Activated CD4-positive, alpha-beta T cell treated with anti-CD3 and anti-CD28 coated beads, Interleukin-2, amount 50 U/mL, for 24 hours (primary cell): ENCODE data around the gene ASCL5.

Experiments used
- DNase-seq, 2 donors: peaks; one replicate each; pipeline ENCODE4 v3.0.0-alpha.2; 2020; ENCODE audit warnings: low read depth in 1 of 2, low spot score in 1 of 2

Gene ASCL5

DNA sequence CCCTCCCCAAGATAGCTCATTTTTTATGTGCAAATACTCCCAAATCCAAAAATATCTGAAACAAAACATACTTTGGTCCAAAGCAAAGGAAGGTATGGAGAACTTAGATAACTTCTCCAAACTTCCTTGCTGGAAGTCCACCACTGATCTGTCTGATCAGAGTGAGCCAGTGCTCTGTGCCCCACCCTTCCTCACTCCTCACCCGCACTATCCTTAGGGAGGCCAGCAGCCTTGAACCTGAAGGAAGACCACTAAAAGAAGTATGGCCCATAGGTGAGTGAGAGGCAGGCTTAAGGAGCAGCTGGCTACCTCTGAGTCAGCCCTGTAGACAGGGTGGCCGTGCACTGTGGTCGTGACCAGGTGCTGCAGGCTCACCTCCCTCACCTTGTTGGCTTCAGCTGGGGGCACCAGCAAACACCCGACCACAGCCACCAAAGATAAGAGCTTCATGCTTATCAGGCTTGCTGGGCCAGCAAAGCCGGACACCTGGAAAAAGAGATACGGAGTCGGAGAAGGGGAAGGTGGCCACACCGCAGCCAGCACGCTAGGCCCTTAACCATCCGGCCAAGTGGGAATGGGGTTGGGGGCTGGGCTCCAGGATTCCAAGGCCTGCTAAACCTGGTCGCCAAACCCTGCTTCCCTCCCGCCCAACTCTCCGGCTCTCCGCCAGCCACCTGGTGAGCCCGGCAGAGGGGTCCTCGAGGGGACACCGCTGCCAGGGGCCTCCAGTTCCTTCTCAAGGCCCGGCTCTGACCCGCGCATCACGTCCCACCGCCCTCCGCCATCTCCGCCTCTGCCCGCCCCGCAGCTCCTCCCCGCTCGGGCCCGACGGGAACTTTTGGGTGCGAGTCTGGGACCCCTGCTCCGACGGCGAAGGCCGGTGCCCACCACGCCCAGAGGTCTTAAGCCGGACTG lies 26.7 kb upstream of the ASCL5 start:
- no peak for DNase-seq

DNA sequence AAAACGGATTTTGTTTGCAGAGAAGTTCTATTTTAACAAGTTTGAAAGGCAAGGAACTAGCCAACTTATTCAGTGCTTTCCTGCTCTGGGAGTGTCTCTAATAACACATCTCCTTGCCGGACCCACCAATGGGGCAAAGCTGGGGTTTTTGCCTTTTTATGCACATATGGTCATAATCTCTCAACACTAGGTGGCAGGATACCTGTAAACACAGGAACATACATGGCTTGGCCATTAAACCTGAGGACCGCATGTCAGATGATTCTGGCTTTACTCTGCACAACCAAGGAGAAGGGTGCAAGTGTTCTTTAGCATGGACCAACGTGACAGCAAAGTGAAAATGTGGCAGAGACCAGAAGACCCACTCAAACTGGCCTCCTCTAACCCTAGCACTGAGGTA lies 22.4 kb upstream of the ASCL5 start:
- DNase-seq = no peak

GRCh38 chr1:201147396-201148015 lies 20.5 kb upstream of the ASCL5 start:
- no peak for DNase-seq

- DNase-seq = no peak
Observed at GRCh38 chr1:201146626-201147390, 19.8 kb upstream of the ASCL5 start.

DNA sequence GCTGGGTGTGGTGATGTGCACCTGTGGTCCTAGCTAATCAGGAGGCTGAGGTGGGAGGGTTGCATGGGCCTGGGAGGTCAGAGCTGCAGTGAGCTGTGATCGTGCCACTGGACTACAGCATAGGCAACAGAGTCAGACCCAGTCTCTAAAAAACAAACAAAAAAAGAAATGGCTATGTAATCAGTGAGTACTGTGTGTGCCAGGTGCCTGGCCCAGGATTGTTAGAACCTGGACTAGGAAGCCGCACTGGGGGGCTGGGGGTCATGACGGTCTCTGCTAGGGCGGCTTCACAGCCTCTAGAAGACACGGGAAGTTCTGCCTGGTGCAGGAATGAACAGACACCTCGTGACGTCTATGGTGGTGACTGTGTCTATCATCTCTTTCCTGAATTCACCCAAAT lies 18.8 kb upstream of the ASCL5 start:
- no peak for DNase-seq

- DNase-seq = no peak
Observed at GRCh38 chr1:201145132-201145531, 18.1 kb upstream of the ASCL5 start.

DNA sequence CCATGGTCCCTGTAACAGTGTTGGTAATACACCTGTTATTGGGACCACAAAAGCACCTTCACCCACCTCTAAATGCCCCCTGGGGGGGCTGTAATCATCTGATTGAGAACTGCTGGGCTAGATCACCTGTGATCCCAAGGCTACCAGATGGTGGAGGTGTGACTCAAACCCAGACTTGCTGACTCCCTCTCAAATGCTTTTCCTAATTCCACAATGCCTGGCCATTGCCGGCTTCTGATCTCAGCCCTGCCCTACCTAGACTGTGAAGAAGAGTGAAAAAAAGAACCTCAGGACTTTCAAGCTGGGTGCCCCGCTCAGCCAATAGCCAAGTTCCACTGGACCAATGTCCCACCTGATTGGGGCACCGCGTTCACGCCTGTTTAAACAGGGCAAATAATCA lies 17.7 kb upstream of the ASCL5 start:
- DNase-seq = no peak

- DNase-seq = no peak
Observed at GRCh38 chr1:201143726-201144635, 17.0 kb upstream of the ASCL5 start.

GRCh38 chr1:201142849-201143725 lies 16.1 kb upstream of the ASCL5 start:
- no peak for DNase-seq

DNA sequence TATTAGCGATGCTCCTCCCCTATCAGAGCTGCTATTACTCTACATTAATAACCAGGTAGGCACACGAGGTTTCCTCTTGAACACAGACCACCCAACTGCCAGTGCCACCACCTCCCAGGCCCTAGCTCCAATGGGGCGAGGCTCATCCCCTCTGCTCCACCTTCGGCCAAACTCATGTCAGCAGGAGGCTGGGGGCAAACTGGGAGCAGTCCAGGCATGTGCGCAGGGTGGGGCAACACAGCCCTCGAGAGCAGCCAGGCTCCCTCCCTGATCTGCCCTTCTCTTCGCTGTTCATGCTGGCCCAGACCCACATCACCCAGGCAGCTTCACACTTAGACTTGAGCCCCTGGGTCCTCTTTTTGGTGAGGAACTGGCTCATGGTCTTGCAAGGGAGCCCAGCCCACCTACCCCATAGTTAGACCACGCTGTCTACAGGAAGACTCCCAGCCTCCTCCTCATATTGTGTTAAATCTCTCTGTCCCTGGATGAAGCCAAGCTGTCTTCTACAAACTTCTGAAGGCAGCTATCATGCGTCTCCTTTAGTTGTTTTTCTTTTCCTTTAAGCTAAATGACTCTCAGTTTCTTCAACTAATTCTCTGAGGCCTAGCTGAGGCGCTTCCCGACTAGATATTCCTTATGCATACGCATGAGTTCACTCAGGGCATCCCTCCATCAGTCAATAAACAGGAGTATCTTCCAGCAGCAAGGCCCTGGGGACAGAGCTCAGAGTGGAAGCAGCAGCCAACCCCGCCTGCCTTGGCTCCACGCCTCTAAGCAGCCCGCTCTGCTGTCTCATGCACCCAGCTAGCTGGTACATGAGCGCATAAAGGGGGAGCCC lies 15.2 kb upstream of the ASCL5 start:
- no peak for DNase-seq

GRCh38 chr1:201141418-201141817 lies 14.4 kb upstream of the ASCL5 start:
- no peak for DNase-seq

DNA sequence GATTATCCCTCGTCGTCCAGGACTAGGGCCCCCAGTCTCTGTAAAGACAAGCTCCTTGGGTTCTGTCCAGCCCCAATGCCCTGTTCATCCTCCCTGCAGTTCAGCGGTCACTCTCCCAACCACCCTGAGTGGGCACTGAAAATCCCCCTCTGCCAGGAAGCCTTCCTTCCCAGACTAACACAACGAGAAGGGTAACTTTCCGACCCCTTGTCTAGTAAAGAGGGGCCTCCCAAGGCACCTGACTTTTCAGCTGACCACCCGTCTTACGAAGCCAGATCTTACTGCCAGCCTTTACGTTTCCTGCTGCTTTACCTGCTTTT lies 13.9 kb upstream of the ASCL5 start:
- DNase-seq = no peak

DNA sequence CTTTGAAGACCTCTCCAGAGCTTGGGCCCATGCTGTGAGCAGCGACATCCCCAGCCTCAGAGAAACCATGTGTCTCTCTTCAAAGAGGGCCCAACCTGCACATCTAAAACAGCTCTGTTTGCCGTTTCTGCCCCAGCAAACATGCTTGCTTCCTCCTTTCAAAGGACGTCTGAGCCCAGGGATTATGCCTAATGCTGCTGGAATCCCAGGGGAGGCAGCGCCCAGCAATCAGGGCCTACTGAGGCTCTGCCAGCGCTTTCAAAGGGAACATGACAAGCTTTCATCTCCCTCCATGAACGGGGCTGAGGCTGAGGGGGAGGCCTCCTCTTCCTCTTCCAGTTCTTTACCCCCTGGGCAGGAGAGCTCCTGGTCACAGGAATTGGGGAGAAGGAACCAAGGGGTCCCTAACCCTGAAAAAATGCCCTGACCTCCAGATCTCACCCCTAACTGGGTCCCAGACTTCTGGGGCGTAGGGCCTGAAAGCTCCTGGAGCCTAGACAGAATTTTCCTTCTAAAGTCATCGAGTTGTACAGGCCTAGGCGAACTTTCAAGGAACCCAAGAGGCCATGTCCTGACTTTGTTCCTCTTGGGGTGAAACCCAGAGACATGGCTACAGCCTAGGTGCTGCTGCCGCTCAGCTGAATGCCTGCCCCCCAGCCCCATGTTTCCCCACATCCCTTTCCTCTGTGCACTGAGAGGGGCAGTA lies 13.4 kb upstream of the ASCL5 start:
- no peak for DNase-seq

DNA sequence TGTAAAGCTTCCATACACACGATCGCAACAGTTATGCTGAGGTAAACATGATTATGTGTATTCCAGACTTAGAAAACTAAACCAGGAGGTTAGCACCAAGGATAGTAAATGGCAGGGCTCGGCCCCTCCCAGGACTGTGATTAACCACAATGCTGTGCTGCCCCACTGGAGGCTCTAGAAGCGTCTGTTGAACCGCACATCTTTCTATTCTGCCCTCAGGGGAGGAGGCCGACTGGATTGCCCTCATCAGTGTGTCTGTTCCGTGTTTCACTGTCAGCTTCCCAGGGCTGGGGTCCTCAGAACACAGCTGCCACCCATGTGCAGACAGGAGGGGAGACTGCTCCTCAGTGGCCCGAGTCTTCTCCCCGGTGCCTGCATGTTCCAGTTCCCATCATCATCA lies 12.8 kb upstream of the ASCL5 start:
- DNase-seq = no peak

GRCh38 chr1:201139306-201139705 lies 12.3 kb upstream of the ASCL5 start:
- no peak for DNase-seq

GRCh38 chr1:201138311-201138840 lies 11.4 kb upstream of the ASCL5 start:
- DNase-seq = no peak

DNA sequence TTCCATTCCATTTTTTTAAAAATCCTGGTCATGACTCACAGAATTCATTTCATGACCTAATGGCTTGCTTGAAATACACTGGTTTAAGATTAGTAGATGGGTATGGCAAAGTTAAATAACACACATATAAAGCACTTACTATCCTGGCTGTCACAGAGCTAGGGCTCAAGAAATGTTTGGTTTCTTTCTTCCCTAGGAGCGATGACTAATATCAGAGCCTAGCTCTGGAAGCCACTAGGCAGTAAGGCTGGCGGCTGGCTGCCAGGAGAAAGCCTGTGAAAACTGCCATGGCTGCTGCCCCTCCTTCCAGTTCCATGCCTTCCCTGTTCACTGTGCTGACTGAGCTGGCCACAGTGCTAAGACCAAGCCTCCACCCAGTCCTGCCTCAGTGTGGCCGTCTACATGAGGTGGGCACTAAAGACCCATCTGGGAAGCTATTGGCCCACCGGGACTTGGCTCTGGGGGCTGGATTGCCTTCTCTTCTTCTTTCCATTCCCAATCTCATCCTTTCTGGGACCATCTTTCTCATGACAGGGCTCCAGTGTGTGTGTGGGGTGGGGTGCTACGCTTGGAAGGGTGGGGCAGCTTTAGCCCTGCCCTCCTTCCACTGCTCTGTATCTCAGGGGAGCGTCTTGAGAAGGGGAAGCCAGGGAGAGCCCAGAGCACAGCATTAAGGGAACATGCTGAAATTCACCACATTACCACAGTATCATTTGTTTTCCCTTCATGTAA lies 10.8 kb upstream of the ASCL5 start:
- no peak for DNase-seq

- DNase-seq = no peak
Observed at GRCh38 chr1:201137024-201137392, 10.0 kb upstream of the ASCL5 start.
